HL-60/S4 treated with phorbol 12-myristate 13-acetate at 8.2 ng/mL for 4 days and 3 days (cell line): ENCODE data around the gene TRPM6.

ENCODE experiments used
- in situ Hi-C: fragments of 300-500 bp; cut with MboI; formaldehyde crosslinking; loops from 2 replicates; pipeline ENCODE4 v1.15.0; 2022; ENCODE audit warnings: low sequenced_read_pairs

The TRPM6 gene

DNA sequence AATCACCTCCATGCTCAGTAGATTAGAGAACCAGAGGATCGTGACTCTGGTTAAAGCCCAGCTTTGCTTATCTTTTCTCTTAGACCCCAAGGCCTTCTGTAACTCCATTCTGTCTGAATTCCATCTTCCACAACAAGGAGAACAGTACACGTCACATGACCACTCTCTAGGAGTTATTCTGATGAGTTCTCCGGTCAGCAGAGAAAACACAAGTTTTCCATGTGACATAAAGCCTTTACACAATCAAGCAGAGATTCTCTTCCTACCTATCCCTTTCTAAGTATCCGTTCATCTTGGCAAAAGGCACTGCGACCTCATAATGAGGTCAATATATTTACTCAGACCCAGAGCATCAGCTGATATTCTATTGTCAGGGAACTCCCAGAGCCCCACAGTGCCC is 112.3 kb downstream of the TRPM6 start:
- in situ Hi-C loops, result loop anchor here (10.0 to 25.0 kb wide), 3 partner anchors 112 to 299 kb away; partner anchors contain the start of gene TRPM6

DNA sequence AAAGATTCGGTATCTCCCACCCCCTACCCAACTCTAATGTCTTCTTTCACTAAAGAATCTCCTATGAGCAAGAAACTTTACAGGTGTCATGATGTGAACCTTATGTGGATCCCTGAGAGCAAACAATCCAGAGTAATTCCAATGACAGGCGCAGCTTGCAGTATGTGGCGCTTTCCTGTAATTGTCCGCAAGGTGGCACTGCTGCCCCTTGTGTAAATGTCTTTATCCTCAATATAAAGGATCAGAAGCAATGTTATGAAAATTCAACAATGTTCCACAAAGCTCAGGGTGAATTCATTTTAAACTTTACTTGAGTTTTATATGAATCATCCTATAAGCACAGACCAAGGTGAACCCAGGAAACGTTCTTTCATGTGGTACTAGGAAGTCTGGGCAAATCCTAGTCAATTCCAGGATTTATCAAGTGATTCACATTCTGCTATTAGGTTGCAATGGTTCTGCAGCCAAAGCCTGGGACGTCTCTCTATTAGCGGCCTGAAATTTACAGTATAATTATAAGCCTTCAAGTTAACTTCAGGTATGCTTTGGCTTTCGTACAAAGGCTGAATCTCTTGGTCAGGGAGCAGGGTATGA is 113.7 kb downstream of the TRPM6 start:
- in situ Hi-C loops, result loop anchor here (10.0 kb wide), 2 partner anchors 231 to 301 kb away; no protein-coding TSS in a partner anchor

DNA sequence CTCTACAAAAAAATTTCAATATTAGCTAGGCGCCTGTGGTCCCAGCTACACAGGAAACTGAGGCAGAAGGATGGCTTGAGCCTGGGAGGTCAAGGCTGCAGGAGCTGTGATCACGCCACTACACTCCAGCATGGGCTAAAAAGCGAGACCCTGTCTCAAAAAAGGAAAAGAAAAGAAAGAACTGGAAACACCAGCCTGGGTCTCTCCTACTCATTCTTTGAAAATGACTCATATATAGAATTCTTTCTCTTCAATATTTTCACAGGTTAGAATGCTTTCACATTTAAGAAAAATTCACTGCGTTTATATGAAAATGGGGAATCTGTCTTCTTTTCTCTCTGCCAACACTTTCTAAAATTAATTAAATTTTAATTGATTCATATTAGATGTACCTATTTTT is 115.6 kb downstream of the TRPM6 start:
- in situ Hi-C loops, result loop anchor here (10.0 kb wide), 2 partner anchors 233 to 303 kb away; no protein-coding TSS in a partner anchor

DNA sequence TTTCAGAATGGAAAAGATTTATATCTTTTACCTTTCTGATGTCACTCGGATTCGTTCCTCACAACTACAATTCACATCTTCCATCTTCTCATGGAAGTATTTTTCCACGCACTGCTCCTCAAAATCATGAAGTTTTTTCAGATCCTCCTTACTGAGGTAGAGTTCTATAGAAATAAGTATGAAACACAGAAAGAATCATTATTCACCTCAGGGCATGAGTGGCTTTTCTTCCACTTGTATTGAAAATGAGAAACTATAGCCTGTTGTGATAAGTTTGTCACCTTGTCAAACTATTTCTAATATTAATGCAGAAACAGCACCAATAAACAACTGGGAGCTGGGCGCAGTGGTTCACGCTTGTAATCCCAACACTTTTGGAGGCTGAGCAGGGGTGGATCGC is 116.0 kb downstream of the TRPM6 start:
- in situ Hi-C loops, result loop anchor here (10.0 kb wide), 2 partner anchors 233 to 303 kb away; no protein-coding TSS in a partner anchor

DNA sequence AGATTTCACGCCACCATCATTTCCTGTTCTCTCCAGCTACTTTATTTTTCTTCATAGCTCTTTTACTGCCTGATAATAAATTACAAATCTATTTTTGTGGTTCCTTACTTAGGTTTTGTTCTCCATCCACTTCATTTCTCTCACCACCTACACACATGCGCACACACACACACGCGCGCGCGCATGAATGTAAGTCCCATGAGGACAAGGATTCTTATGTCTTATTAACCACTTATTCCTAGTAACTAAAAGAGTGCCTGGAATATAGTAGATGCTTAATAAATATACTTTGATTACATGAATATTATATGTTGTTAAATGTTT is 116.5 kb downstream of the TRPM6 start:
- in situ Hi-C loops, result loop anchor here (10.0 kb wide), 2 partner anchors 234 to 304 kb away; no protein-coding TSS in a partner anchor

DNA sequence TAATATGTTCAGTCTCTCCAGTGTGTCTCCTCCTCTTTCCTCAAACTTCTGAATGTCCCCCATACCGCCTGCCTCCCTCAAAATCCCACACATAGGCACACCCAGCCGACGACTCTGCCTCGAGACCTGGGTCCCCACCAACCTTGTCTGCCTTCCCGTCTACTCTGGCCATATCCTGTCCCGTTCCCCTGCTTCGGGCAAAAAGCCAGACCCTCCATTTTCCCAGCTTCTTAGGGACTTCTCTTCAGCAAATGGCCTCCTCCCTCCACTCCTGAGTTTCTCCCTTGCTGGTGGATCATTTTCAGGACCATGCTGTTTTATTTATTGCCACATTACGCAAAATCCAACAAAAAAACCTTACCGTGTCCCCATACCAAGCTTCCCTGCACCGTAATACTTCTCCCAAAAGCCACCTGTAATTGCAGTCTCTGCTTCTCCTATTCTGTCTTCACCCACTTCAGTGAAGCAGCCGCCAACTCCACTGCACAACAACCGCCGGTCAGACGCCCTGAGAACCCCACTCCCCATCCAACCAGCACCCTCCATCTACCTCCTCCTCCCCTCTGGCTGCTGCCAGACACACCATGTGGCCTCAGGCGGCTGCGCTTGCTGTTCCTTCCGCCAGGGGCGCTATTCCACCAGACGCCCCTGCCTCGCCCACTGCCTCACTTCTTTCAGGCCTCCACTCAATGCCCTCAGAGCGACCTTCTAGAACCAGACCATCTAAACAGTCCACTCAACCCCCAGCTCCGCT is 117.0 kb downstream of the TRPM6 start:
- in situ Hi-C loops, result loop anchor here (10.0 kb wide), 2 partner anchors 234 to 304 kb away; no protein-coding TSS in a partner anchor

DNA sequence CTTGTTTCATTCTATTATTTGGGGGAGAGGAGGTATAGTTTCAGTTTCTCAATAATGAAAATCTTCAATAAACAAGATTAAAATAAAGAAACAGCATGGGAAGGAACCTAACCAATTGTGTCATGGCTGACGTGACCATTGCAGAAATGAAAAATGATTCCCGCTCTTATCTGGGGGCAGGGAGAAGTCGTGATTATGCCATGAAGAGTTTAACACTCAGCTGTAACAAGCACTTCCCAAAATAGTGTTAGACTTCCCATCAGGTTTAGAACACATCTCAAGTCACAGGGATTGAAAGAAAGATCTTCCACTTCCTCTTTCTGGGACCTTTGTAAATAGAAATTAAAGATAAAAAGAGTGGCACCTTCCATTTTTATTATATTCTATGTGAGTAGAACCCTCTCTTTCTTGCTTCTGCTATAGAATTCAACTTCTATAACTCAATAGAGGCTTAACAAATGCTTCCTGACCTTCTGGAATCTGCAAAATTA is 122.2 kb downstream of the TRPM6 start:
- in situ Hi-C loops, result no loop called here

DNA sequence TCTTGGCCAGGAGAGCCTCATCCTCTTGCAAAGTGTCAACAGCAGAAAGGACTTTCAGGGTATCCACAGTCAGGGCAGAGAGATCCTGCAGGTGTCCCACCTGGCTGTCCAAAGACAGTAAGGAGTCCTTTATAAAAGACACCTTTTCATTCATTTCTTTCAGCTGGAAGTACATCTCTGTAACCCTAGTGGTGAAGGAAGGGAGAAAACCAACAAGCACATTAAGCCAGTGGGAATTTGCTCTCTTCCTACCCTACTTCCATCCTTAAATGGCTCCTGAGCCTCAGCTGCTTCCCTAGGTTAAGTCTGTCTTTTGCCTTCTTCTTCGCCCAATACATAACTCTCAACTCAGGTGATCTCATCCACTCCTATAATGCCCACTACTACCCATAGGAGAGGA is 124.8 kb downstream of the TRPM6 start:
- in situ Hi-C loops, result no loop called here

DNA sequence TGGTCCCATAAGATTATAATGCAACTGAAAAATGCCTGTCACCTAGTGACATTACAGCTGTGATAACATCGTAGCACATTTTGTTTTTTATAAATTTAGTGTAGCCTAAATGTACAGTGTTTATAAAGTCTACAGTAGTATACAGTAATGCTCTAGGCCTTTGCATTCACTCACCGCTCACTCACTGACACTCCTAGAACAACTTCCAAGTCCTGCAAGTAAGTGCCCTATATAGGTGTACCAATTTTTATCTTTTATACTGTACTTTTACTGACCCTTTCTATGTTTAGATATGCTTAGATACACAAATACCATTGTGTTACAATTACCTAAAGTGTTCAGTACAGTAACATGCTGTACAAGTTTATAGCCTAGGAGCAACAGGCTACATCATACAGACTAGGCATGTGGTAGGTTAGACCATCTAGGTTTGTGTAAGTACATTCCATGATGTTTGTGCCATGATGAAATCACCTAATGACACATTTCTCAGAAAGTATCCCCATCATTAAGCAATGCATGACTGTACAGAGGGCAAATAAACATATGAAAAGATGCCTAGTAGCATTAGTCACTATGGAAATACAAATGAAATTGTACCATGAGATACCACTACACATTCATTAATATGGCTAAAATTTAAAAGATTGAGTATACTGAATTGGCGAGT is 127.6 kb downstream of the TRPM6 start:
- in situ Hi-C loops, result no loop called here

DNA sequence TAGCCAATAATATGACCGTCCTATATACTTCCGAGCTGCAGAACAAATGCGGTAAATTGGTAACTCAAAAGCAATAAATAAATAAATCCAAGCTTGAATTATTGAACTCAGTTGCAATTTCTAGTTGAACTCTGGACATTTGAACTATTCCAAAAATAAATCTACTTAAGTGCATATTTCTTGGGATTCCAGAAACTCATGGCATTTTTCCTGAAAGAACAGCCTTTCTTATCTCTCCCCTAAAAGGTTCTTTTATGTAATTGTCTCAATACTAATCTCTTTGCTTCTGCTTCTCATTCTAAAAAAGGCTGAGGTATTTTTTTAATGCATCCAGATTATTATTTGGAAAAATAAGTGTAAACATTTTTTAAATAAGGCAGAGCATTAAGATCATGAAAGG is 131.7 kb downstream of the TRPM6 start:
- in situ Hi-C loops, result no loop called here

DNA sequence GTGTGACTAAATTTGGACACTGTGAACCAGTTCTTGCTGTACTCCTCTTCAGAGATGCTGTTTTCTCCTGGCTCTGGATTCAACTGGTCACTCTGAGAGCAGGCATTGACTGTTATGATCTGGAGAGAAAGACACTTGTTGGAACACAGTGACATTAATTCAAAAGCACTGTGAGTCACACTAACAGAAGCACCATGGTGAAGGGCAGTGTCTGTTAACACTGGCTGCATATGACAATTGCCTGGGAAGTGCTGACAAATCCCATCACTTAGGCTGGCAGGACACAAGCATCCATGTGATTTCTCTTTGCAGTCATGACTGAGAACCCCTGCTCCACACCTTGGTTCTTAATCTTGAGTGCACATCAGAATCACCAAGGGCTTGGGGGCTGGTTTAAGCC is 132.4 kb downstream of the TRPM6 start:
- in situ Hi-C loops, result no loop called here

DNA sequence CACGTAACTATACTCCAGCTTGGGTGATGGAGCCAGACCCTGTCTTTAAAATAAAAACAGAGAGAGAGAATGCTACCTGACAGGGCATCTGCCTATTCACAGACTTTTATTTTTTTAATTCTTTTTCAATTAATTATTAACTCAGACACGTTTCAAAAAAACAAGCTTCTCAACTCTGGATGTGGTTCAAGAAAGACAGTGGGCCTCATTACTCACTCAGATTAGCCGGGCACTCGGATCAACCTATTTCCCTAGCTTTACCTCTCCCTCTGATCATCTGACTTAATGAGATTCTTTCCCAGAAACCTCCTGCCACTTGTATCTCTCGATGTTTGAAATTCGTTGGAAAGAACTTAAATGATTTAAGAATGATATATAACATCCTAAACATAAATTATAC is 134.1 kb downstream of the TRPM6 start:
- in situ Hi-C loops, result no loop called here

DNA sequence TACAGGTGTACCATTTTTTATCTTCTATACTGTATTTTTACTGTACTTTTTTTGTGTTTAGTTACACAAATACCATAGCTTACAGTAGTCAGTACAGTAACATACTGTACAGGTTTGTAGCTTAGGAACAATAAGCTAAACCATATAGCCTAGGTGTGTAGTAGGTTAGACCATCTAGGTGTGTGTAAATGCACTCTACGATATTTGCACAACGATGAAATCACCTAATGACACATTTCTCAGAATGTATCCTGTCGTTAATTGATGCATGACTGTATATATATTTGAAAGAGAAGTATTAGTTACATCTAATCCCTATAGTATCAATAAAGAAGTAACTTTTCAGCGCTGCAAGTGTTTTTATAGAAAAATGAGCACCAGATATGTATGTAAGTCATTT is 138.8 kb downstream of the TRPM6 start:
- in situ Hi-C loops, result no loop called here

DNA sequence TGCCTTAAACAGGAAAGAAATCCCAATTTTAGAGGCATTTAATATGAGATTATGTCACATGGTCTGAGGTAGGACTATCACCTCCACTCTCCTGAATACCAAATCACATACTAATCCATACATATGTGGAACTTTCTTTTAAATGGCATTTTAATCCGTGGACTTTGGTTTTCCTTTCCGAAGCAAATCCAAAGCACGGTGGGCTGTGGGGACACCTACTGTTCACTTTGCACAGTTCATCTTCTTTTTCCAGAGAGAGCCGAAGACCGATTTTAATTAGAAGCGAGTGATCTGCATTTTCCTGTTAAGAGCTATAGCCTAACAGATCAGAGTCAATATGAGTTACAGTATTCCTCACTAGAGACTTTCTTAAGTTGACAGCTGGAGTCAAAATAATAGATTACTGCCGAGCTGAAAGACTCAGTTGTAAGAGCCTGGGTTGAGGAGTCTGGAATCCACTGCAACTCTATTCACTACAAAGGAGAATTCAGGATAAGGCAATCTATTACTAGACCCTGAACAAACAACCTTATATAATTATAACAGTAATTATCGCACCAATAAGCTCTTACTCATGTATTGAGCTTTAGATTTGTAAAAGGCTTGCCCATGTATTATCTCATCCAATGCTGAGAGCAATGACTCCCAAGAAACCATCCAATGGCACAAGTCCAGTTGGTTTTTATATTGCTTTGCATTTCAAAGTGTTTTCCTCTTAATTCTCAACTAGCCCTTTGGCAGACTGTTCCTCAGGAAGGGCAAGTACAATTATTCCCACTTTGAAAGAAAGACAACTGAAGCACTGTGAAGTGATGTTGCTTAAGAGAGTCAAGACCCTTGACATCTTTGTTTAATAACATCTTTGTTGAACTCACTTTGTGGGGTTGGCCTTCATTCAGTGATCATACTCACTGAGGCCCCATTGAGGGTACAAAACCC is 144.7 kb downstream of the TRPM6 start:
- in situ Hi-C loops, result no loop called here

DNA sequence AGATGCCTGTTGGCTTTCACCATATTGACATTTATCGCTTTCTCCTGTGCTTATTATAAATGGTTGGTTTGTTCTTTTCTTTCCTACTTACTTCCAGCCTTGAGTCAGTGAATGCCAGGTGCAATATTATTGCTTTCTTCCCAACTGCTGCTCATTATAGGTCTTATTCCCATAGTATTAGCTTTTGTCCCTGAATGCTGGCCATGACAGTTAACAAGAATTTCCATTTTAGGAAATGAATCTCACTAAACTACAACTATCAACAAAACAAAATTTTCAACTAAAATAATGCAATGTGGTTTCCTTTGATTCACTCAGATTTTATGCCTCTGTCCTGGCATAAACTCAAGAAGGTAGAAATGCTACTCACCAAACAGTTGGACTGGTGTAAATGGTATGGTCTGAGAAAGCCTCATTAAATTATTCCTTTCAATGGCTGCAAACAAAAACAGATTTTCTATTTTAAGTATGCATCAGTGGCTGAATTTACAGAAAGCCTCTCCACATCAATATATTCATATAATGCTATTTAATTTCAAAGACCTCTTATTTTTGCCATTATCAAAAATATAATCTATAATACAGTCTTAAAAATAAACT is 145.4 kb downstream of the TRPM6 start:
- in situ Hi-C loops, result no loop called here

DNA sequence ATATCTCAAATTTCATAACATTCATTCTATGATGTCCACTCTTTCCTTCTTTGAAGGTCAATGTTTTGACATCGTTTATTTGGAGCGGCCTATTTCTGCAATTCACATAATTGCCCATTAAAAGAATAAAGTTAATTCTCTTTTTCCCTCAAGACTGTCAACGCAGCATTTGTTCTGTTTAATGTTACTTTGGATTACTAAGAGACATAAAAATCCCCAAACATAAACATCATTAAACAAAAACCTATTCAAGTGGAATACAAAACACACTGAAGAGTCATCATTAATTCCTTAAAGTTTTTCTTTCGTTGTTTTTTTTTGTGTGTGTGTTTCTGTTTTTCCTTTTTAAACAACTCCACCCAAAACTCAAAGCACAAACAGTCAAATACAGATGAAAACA is 151.1 kb downstream of the TRPM6 start:
- in situ Hi-C loops, result no loop called here

DNA sequence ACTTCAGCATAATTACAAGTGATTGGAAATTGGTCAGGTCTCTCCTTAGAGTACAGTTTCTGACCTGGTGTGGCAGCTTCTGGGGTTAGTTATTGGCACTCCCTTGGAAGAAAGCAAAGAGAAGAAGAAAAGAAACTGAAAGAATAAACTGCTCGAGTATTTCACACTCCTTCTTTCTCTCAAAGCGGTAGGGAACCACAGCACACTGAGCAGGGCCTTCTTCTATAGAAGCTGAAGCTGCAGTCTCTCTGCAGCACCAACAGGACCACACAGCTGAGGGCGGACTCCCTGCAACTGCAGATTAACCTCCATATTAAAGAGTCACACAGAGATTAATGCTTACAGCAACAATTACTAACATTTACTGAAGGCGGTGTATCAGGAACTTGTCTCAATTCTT is 152.0 kb downstream of the TRPM6 start:
- in situ Hi-C loops, result no loop called here

DNA sequence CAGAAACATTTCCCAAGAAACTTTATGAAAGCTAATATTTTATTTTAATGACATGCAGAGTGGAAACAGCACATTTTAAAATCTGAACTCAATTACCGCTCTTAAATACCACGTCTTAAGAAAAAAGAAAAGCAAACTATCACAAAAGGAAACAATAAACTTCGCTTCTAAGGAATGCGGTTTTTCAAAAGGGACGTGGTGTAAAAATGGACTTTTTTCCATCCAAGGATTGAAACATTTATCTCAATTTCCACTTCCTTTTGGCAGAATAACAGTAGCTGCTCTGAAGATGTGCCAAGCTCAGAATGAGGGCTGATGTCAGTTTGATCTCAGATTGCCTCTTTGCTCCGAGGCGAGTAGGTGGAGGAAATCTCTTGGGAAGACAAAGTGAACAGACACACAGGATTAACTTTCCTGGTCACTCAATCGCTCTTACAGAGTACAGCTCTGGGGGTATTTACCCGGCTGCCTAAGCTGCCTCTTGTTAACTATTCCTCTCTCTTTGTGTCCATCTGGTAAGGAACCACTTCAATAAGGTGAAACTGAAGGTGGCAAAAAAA is 158.5 kb downstream of the TRPM6 start:
- in situ Hi-C loops, result no loop called here

DNA sequence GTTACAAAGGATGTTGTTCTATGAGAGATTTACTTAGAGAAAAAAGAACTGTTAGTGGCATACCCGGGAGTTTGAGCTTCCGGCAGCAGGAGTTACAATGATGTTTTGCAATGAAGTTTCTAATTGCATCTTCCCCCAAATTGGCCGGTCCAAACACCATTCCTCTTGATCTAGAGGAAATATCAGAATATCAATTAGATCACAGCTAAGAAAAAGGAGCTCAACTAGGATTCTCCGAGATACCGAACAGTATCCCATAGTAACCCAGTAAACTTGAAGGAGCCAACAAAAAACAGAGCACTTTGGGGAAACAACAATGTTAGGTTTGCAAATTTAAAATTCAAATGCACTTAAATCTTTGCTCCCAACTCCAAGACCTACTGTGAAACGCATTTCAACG is 159.5 kb downstream of the TRPM6 start:
- in situ Hi-C loops, result no loop called here

DNA sequence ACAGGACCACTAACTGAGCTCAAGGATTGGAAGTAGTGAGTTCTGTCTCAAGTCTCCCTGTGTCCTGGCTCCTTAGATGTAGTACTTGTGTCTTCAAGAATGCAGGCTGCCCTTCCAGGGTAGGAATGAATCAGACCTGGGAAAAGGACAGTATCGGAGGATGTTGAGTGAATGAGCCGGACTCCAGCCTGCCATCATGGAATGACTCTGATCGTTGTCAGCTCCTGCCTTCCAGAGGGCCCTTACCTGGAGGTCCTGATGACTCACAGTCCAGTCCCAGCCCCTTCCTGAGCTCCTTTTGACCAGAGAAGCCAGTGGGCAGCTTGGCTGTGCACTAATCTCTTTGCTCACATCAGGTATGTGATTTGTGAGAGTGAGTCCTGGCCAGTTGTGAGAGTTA is 161.1 kb downstream of the TRPM6 start:
- in situ Hi-C loops, result no loop called here
